HCT116 (cell line): Measurements from ENCODE around the gene SLC4A9. TPM values are rescaled to one million over a fixed set of nuclear protein-coding genes. Genes with fewer than 3 reads are reported as not detected.

Experiments used
- ATAC-seq: fragments of 200-7000 bp; cut with Tn5 transposase; 2 replicates; pipeline ENCODE4 v1.9.1; 2020; ENCODE audit warnings: mild to moderate bottlenecking, moderate library complexity
- BruUV-seq: library from RNA; stranded (reverse); fragments of 400-500 nt; replicated peaks from 2 replicates; lab custom pipeline; 2021; lab: Mats Ljungman, UMichigan
- CTCF ChIA-PET: fragments of 300-600 bp; sonication (Branson Sonifier 250); formaldehyde crosslinking; loops from one replicate; lab custom pipeline; 2021; ENCODE audit warnings: antibody characterized with exemption; lab: Charles Lee
- POLR2A ChIA-PET: fragments of 300-600, 350-600 bp; sonication (Branson Sonifier 250); formaldehyde crosslinking; loops from one replicate; lab custom pipeline; 2021; ENCODE audit warnings: antibody characterized with exemption; lab: Charles Lee
- RAD21 ChIA-PET, 2 experiments: fragments of 300-600 bp; sonication (Branson Sonifier 250); formaldehyde crosslinking; loops; one replicate each; lab custom pipeline; 2023; ENCODE audit warnings: low total read pairs in 2 of 2; ENCODE audit not compliant: uncharacterized antibody in 2 of 2, unreplicated experiment in 2 of 2, low non-redundant PET in 1 of 2; lab: Charles Lee
- DNase-seq: peaks from one replicate; pipeline ENCODE4 v3.0.0-alpha.2; 2010; ENCODE audit warnings: low read depth, low spot score
- H2AFZ ChIP-seq: fragments of 200-600 bp; shearing (Covaris generic), sonication (generic); 2 replicates; pipeline ENCODE4 v1.6.1; 2017; ENCODE audit warnings: low read depth, mixed run types, mixed read lengths, antibody characterized with exemption, low read length; ENCODE audit not compliant: poor library complexity, severe bottlenecking
- H3K27ac ChIP-seq: 2 replicates; pipeline ENCODE4 v1.5.1; 2012; ENCODE audit warnings: low read depth, low read length
- H3K27me3 ChIP-seq: fragments of 200-600 bp; sonication (generic); 2 replicates; pipeline ENCODE4 v1.6.1; 2016; ENCODE audit warnings: mixed run types, low read length, mixed read lengths; ENCODE audit not compliant: insufficient read depth
- H3K36me3 ChIP-seq, 2 experiments: fragments of 200-500 bp in 1 of 2; fragments of 200-600 bp in 1 of 2; sonication (Bioruptor generic) in 1 of 2; sonication (generic) in 1 of 2; 2 replicates each; pipeline versions ENCODE4 v1.5.1 to v1.6.1; 2014 to 2016; ENCODE audit warnings: low read length in 2 of 2, inconsistent platforms in 1 of 2, mixed read lengths in 1 of 2, mixed run types in 1 of 2; ENCODE audit not compliant: insufficient read depth in 2 of 2, control insufficient read depth in 1 of 2
- H3K4me1 ChIP-seq, 2 experiments: fragments of 200-600 bp in 1 of 2; sonication (generic) in 1 of 2; 2 replicates each; pipeline versions ENCODE4 v1.5.1 to v1.6.1; 2012 to 2017; ENCODE audit warnings: low read length in 2 of 2, inconsistent platforms in 1 of 2, mild to moderate bottlenecking in 1 of 2, mixed read lengths in 1 of 2, mixed run types in 1 of 2, moderate library complexity in 1 of 2; ENCODE audit not compliant: insufficient read depth in 2 of 2, control insufficient read depth in 1 of 2
- H3K4me2 ChIP-seq: fragments of 200-600 bp; sonication (generic); 2 replicates; pipeline ENCODE4 v1.6.1; 2017; ENCODE audit warnings: mixed run types, low read length, mixed read lengths
- H3K4me3 ChIP-seq, 2 experiments: fragments of 200-600 bp in 1 of 2; sonication (generic) in 1 of 2; replicated peaks in 1 of 2; 2 replicates each; pipeline ENCODE4 v1.5.1; 2011 to 2016; ENCODE audit warnings: low read length in 2 of 2, control low read depth in 1 of 2, low read depth in 1 of 2, mild to moderate bottlenecking in 1 of 2, mixed read lengths in 1 of 2, mixed run types in 1 of 2
- H3K79me2 ChIP-seq: fragments of 200-600 bp; sonication (generic); 2 replicates; pipeline ENCODE4 v1.6.1; 2017; ENCODE audit warnings: mild to moderate bottlenecking, mixed run types, low read length, moderate library complexity, mixed read lengths; ENCODE audit not compliant: insufficient read depth
- H3K9ac ChIP-seq: fragments of 200-600 bp; sonication (generic); 2 replicates; pipeline ENCODE4 v1.6.1; 2016; ENCODE audit warnings: low read length, mixed read lengths
- H3K9me2 ChIP-seq: fragments of 200-600 bp; sonication (generic), shearing (Covaris generic); 2 replicates; pipeline ENCODE4 v1.6.1; 2017; ENCODE audit warnings: mixed run types, mild to moderate bottlenecking, moderate library complexity; ENCODE audit not compliant: insufficient read depth
- H3K9me3 ChIP-seq, 2 experiments: fragments of 200-500 bp in 1 of 2; fragments of 200-600 bp in 1 of 2; sonication (Bioruptor generic) in 1 of 2; sonication (generic) in 1 of 2; 2 replicates each; pipeline ENCODE4 v1.6.1; 2014 to 2017; ENCODE audit warnings: low read length in 2 of 2, mixed read lengths in 2 of 2, inconsistent platforms in 1 of 2, low read depth in 1 of 2, mild to moderate bottlenecking in 1 of 2, mixed run types in 1 of 2, moderate library complexity in 1 of 2; ENCODE audit not compliant: control insufficient read depth in 1 of 2, insufficient read depth in 1 of 2
- H4K20me1 ChIP-seq: fragments of 200-600 bp; sonication (generic), shearing (Covaris generic); 2 replicates; pipeline ENCODE4 v1.6.1; 2017; ENCODE audit warnings: mixed run types, mild to moderate bottlenecking, moderate library complexity; ENCODE audit not compliant: insufficient read depth
- ATF3 ChIP-seq: IDR thresholded peaks from 2 replicates; pipeline ENCODE4 v1.6.1; 2012
- CBX3 ChIP-seq: IDR thresholded peaks from 2 replicates; pipeline ENCODE4 v1.6.1; 2012; ENCODE audit warnings: low read depth
- CTCF ChIP-seq, 3 experiments: fragments of 200-600 bp in 1 of 3; sonication (generic) in 1 of 3; IDR thresholded peaks in 2 of 3; conservative IDR thresholded peaks in 1 of 3; 2 replicates each; pipeline ENCODE4 v1.5.1; 2012 to 2017; ENCODE audit warnings: low read depth in 2 of 3, low read length in 2 of 3, antibody characterized with exemption in 1 of 3, borderline replicate concordance in 1 of 3, control low read depth in 1 of 3, mild to moderate bottlenecking in 1 of 3, mixed read lengths in 1 of 3, mixed run types in 1 of 3, moderate library complexity in 1 of 3; ENCODE audit not compliant: insufficient read depth in 1 of 3
- ELF1 ChIP-seq: IDR thresholded peaks from 2 replicates; pipeline ENCODE4 v1.6.1; 2012; ENCODE audit warnings: low read depth, borderline replicate concordance
- EZH2 ChIP-seq: fragments of 200-600 bp; sonication (generic); IDR thresholded peaks from 2 replicates; pipeline ENCODE4 v1.6.1; 2017; ENCODE audit warnings: antibody characterized with exemption, mixed run types
- JUND ChIP-seq: IDR thresholded peaks from 2 replicates; pipeline ENCODE4 v1.6.1; 2012
- MAX ChIP-seq: IDR thresholded peaks from 2 replicates; pipeline ENCODE4 v1.6.1; 2012
- POLR2A ChIP-seq: IDR thresholded peaks from 2 replicates; pipeline ENCODE4 v1.7.0; 2011; ENCODE audit warnings: borderline replicate concordance; ENCODE audit not compliant: insufficient read depth, insufficient read length; ENCODE audit errors: extremely low read depth
- SRF ChIP-seq: IDR thresholded peaks from 2 replicates; pipeline ENCODE4 v1.6.1; 2012; ENCODE audit warnings: low read depth
- ZFX ChIP-seq: fragments of 450-650 bp; IDR thresholded peaks from 2 replicates; pipeline ENCODE4 v1.6.1; 2017
- intact Hi-C: fragments of 100-400 bp; cut with micrococcal nuclease; formaldehyde crosslinking; loops from 2 replicates; pipeline ENCODE4 v1.10.0; 2022
- total RNA-seq: library from RNA; stranded (reverse); gene quantifications from one replicate; pipeline ENCODE4 v1.2.1, GENCODE V29; 2021; ENCODE audit not compliant: unreplicated experiment

The SLC4A9 gene
- total RNA-seq, 1 experiment from 2014 or later = 0.49 TPM

- BruUV-seq = no TSS peak
- intact Hi-C loops = no loop called here
- ChIA-PET RAD21 (no interaction called here), CTCF (interaction anchor here (2.2 kb wide), 1 partner anchor 15 kb away, joined by 7 read pairs; no protein-coding TSS in a partner anchor), POLR2A (interaction anchor here (1.2 kb wide), 1 partner anchor 15 kb away, joined by 3 read pairs; no protein-coding TSS in a partner anchor)
- Histone ChIP-seq H3K4me3 (no peak overlapping the region), H2AFZ (no peak overlapping the region), H3K27me3 (no peaks in the 10 kb centered on the region), H4K20me1 (no peaks in the 10 kb centered on the region), H3K9me2 (no peaks in the 10 kb centered on the region), H3K79me2 (no peaks in the 10 kb centered on the region), H3K9me3 (no peaks in the 10 kb centered on the region), H3K36me3 (no peaks in the 10 kb centered on the region), H3K27ac (no peak overlapping the region), H3K4me1 (peaks cover 9 to 15% of the 10 kb centered on the region in 2 experiments; a peak in 3 of 4 replicates), H3K9ac (no peak overlapping the region), H3K4me2 (no peak overlapping the region)
- TF ChIP-seq SRF = no peak
- no peak for TF ChIP-seq POLR2A
- TF ChIP-seq JUND = no peak
- TF ChIP-seq CBX3 = no peak
- TF ChIP-seq ATF3 = no peak
- TF ChIP-seq ELF1 = no peak
- TF ChIP-seq CTCF (IDR thresholded peaks at IDR 0.05 in 2 of 3, conservative IDR thresholded peaks at IDR 0.05 in 1 of 3; ENCODE audit: borderline replicate concordance in 1 of 3, insufficient read depth in 1 of 3, low read depth in 2 of 3, low read length in 2 of 3) = no peak
- no peak for TF ChIP-seq ZFX
- no peak for TF ChIP-seq MAX
- no peak for TF ChIP-seq EZH2
- DNase-seq = no peak
- ATAC-seq = no peak
Measured at GRCh38 chr5:140388052-140388451, 28.1 kb downstream of the SLC4A9 start.
